HCT116 (cell line): ENCODE results near the gene NCOA6. TPM values are rescaled to one million over a fixed set of nuclear protein-coding genes. Genes with fewer than 3 reads are reported as not detected.
A peak's percentile ranks its signal among the peaks of the same experiment; 100 is the strongest.

Experiments used
- ATAC-seq: fragments of 200-7000 bp; cut with Tn5 transposase; 2 replicates; pipeline ENCODE4 v1.9.1; 2020; ENCODE audit warnings: mild to moderate bottlenecking, moderate library complexity
- Bru-seq: library from RNA; stranded (reverse); fragments of 400-500 nt; gene quantifications from one replicate; lab custom pipeline; 2021; lab: Mats Ljungman, UMichigan
- BruChase-seq, 2 experiments: library from RNA; stranded (reverse); fragments of 400-500 nt; gene quantifications; one replicate each; lab custom pipeline; 2021; lab: Mats Ljungman, UMichigan
- BruUV-seq: library from RNA; stranded (reverse); fragments of 400-500 nt; replicated peaks from 2 replicates; lab custom pipeline; 2021; lab: Mats Ljungman, UMichigan
- CTCF ChIA-PET: fragments of 300-600 bp; sonication (Branson Sonifier 250); formaldehyde crosslinking; loops from one replicate; lab custom pipeline; 2021; ENCODE audit warnings: antibody characterized with exemption; lab: Charles Lee
- POLR2A ChIA-PET: fragments of 300-600, 350-600 bp; sonication (Branson Sonifier 250); formaldehyde crosslinking; loops from one replicate; lab custom pipeline; 2021; ENCODE audit warnings: antibody characterized with exemption; lab: Charles Lee
- RAD21 ChIA-PET, 2 experiments: fragments of 300-600 bp; sonication (Branson Sonifier 250); formaldehyde crosslinking; loops; one replicate each; lab custom pipeline; 2023; ENCODE audit warnings: low total read pairs in 2 of 2; ENCODE audit not compliant: uncharacterized antibody in 2 of 2, unreplicated experiment in 2 of 2, low non-redundant PET in 1 of 2; lab: Charles Lee
- DNase-seq: peaks from one replicate; pipeline ENCODE4 v3.0.0-alpha.2; 2010; ENCODE audit warnings: low read depth, low spot score
- H2AFZ ChIP-seq: fragments of 200-600 bp; shearing (Covaris generic), sonication (generic); 2 replicates; pipeline ENCODE4 v1.6.1; 2017; ENCODE audit warnings: low read depth, mixed run types, mixed read lengths, antibody characterized with exemption, low read length; ENCODE audit not compliant: poor library complexity, severe bottlenecking
- H3K27ac ChIP-seq: 2 replicates; pipeline ENCODE4 v1.5.1; 2012; ENCODE audit warnings: low read depth, low read length
- H3K27me3 ChIP-seq: fragments of 200-600 bp; sonication (generic); 2 replicates; pipeline ENCODE4 v1.6.1; 2016; ENCODE audit warnings: mixed run types, low read length, mixed read lengths; ENCODE audit not compliant: insufficient read depth
- H3K36me3 ChIP-seq, 2 experiments: fragments of 200-500 bp in 1 of 2; fragments of 200-600 bp in 1 of 2; sonication (Bioruptor generic) in 1 of 2; sonication (generic) in 1 of 2; 2 replicates each; pipeline versions ENCODE4 v1.5.1 to v1.6.1; 2014 to 2016; ENCODE audit warnings: low read length in 2 of 2, inconsistent platforms in 1 of 2, mixed read lengths in 1 of 2, mixed run types in 1 of 2; ENCODE audit not compliant: insufficient read depth in 2 of 2, control insufficient read depth in 1 of 2
- H3K4me1 ChIP-seq, 2 experiments: fragments of 200-600 bp in 1 of 2; sonication (generic) in 1 of 2; 2 replicates each; pipeline versions ENCODE4 v1.5.1 to v1.6.1; 2012 to 2017; ENCODE audit warnings: low read length in 2 of 2, inconsistent platforms in 1 of 2, mild to moderate bottlenecking in 1 of 2, mixed read lengths in 1 of 2, mixed run types in 1 of 2, moderate library complexity in 1 of 2; ENCODE audit not compliant: insufficient read depth in 2 of 2, control insufficient read depth in 1 of 2
- H3K4me2 ChIP-seq: fragments of 200-600 bp; sonication (generic); 2 replicates; pipeline ENCODE4 v1.6.1; 2017; ENCODE audit warnings: mixed run types, low read length, mixed read lengths
- H3K4me3 ChIP-seq, 2 experiments: fragments of 200-600 bp in 1 of 2; sonication (generic) in 1 of 2; replicated peaks in 1 of 2; 2 replicates each; pipeline ENCODE4 v1.5.1; 2011 to 2016; ENCODE audit warnings: low read length in 2 of 2, control low read depth in 1 of 2, low read depth in 1 of 2, mild to moderate bottlenecking in 1 of 2, mixed read lengths in 1 of 2, mixed run types in 1 of 2
- H3K79me2 ChIP-seq: fragments of 200-600 bp; sonication (generic); 2 replicates; pipeline ENCODE4 v1.6.1; 2017; ENCODE audit warnings: mild to moderate bottlenecking, mixed run types, low read length, moderate library complexity, mixed read lengths; ENCODE audit not compliant: insufficient read depth
- H3K9ac ChIP-seq: fragments of 200-600 bp; sonication (generic); 2 replicates; pipeline ENCODE4 v1.6.1; 2016; ENCODE audit warnings: low read length, mixed read lengths
- H3K9me2 ChIP-seq: fragments of 200-600 bp; sonication (generic), shearing (Covaris generic); 2 replicates; pipeline ENCODE4 v1.6.1; 2017; ENCODE audit warnings: mixed run types, mild to moderate bottlenecking, moderate library complexity; ENCODE audit not compliant: insufficient read depth
- H3K9me3 ChIP-seq, 2 experiments: fragments of 200-500 bp in 1 of 2; fragments of 200-600 bp in 1 of 2; sonication (Bioruptor generic) in 1 of 2; sonication (generic) in 1 of 2; 2 replicates each; pipeline ENCODE4 v1.6.1; 2014 to 2017; ENCODE audit warnings: low read length in 2 of 2, mixed read lengths in 2 of 2, inconsistent platforms in 1 of 2, low read depth in 1 of 2, mild to moderate bottlenecking in 1 of 2, mixed run types in 1 of 2, moderate library complexity in 1 of 2; ENCODE audit not compliant: control insufficient read depth in 1 of 2, insufficient read depth in 1 of 2
- H4K20me1 ChIP-seq: fragments of 200-600 bp; sonication (generic), shearing (Covaris generic); 2 replicates; pipeline ENCODE4 v1.6.1; 2017; ENCODE audit warnings: mixed run types, mild to moderate bottlenecking, moderate library complexity; ENCODE audit not compliant: insufficient read depth
- CEBPB ChIP-seq: IDR thresholded peaks from 2 replicates; pipeline ENCODE4 v1.6.1; 2012; ENCODE audit warnings: low read depth
- EGR1 ChIP-seq: IDR thresholded peaks from 2 replicates; pipeline ENCODE4 v1.6.1; 2012; ENCODE audit warnings: low read depth
- ELF1 ChIP-seq: IDR thresholded peaks from 2 replicates; pipeline ENCODE4 v1.6.1; 2012; ENCODE audit warnings: low read depth, borderline replicate concordance
- EZH2 ChIP-seq: fragments of 200-600 bp; sonication (generic); IDR thresholded peaks from 2 replicates; pipeline ENCODE4 v1.6.1; 2017; ENCODE audit warnings: antibody characterized with exemption, mixed run types
- EZH2phosphoT487 ChIP-seq: fragments of 200-600 bp; IDR thresholded peaks from 2 replicates; pipeline ENCODE4 v1.6.1; 2018; ENCODE audit warnings: antibody characterized with exemption, borderline replicate concordance
- FOSL1 ChIP-seq: IDR thresholded peaks from 2 replicates; pipeline ENCODE4 v1.6.1; 2012; ENCODE audit warnings: low read depth
- JUND ChIP-seq: IDR thresholded peaks from 2 replicates; pipeline ENCODE4 v1.6.1; 2012
- POLR2A ChIP-seq: IDR thresholded peaks from 2 replicates; pipeline ENCODE4 v1.7.0; 2011; ENCODE audit warnings: borderline replicate concordance; ENCODE audit not compliant: insufficient read depth, insufficient read length; ENCODE audit errors: extremely low read depth
- POLR2AphosphoS5 ChIP-seq: IDR thresholded peaks from 2 replicates; pipeline ENCODE4 v1.6.1; 2011; ENCODE audit warnings: mild to moderate bottlenecking, low read depth, low read length, moderate library complexity
- RAD21 ChIP-seq: IDR thresholded peaks from 2 replicates; pipeline ENCODE4 v1.6.1; 2012; ENCODE audit warnings: low read depth, mild to moderate bottlenecking
- SP1 ChIP-seq: IDR thresholded peaks from 2 replicates; pipeline ENCODE4 v1.6.1; 2012; ENCODE audit warnings: low read depth
- SRF ChIP-seq: IDR thresholded peaks from 2 replicates; pipeline ENCODE4 v1.6.1; 2012; ENCODE audit warnings: low read depth
- YY1 ChIP-seq: IDR thresholded peaks from 2 replicates; pipeline ENCODE4 v1.6.1; 2011; ENCODE audit warnings: low read length, low read depth, moderate library complexity, mild to moderate bottlenecking; ENCODE audit not compliant: insufficient replicate concordance; ENCODE audit errors: extremely low read depth
- ZNF274 ChIP-seq: fragments of 200-500 bp; sonication (Bioruptor generic); IDR thresholded peaks from 2 replicates; pipeline ENCODE4 v1.6.1; 2014; ENCODE audit warnings: mild to moderate bottlenecking, low read depth, low read length, inconsistent platforms
- intact Hi-C: fragments of 100-400 bp; cut with micrococcal nuclease; formaldehyde crosslinking; loops from 2 replicates; pipeline ENCODE4 v1.10.0; 2022
- long read RNA-seq: library from polyadenylated mRNA; unstranded; transcript quantifications from one replicate; pipeline ENCODE4 v2.0.0, GENCODE V29; 2021; ENCODE audit not compliant: unreplicated experiment
- polyA plus RNA-seq: library from polyadenylated mRNA; unstranded; fragments of >200 nt; gene quantifications from 2 replicates; pipeline ENCODE4 v1.2.1, GENCODE V29; 2012; ENCODE audit warnings: missing spikeins
- total RNA-seq: library from RNA; stranded (reverse); gene quantifications from one replicate; pipeline ENCODE4 v1.2.1, GENCODE V29; 2021; ENCODE audit not compliant: unreplicated experiment
- TF ChIP-seq, protein P1 (sequence below), 3 experiments: fragments of 200-600 bp in 1 of 3; sonication (generic) in 1 of 3; IDR thresholded peaks in 2 of 3; conservative IDR thresholded peaks in 1 of 3; 2 replicates each; pipeline ENCODE4 v1.5.1; 2012 to 2017; ENCODE audit warnings: low read depth in 2 of 3, low read length in 2 of 3, antibody characterized with exemption in 1 of 3, borderline replicate concordance in 1 of 3, control low read depth in 1 of 3, mild to moderate bottlenecking in 1 of 3, mixed read lengths in 1 of 3, mixed run types in 1 of 3, moderate library complexity in 1 of 3; ENCODE audit not compliant: insufficient read depth in 1 of 3
- TF ChIP-seq, protein P2 (sequence below): IDR thresholded peaks from 2 replicates; pipeline ENCODE4 v1.6.1; 2012
- TF ChIP-seq, protein P3 (sequence below): IDR thresholded peaks from 2 replicates; pipeline ENCODE4 v1.6.1; 2011; ENCODE audit warnings: mild to moderate bottlenecking, low read length, moderate library complexity; ENCODE audit not compliant: insufficient replicate concordance; ENCODE audit errors: extremely low read depth

NCOA6 gene
- total RNA-seq (24.8 TPM), Bru-seq, nascent RNA (percentile 81 among the genes with signal in this experiment), BruChase-seq, experiment 1, labeled RNA remaining after a 6-hour chase (percentile 80 among the genes with signal in this experiment), BruChase-seq, experiment 2, labeled RNA remaining after a 2-hour chase (percentile 78 among the genes with signal in this experiment)
- polyA plus RNA-seq, result 17.6 and 20.9 TPM in 2 replicates
- long read RNA-seq, partial matches to known transcripts, result 12 of 30 reads
- long read RNA-seq, other reads (novel, unspliced or antisense), result 18 of 30 reads

DNA sequence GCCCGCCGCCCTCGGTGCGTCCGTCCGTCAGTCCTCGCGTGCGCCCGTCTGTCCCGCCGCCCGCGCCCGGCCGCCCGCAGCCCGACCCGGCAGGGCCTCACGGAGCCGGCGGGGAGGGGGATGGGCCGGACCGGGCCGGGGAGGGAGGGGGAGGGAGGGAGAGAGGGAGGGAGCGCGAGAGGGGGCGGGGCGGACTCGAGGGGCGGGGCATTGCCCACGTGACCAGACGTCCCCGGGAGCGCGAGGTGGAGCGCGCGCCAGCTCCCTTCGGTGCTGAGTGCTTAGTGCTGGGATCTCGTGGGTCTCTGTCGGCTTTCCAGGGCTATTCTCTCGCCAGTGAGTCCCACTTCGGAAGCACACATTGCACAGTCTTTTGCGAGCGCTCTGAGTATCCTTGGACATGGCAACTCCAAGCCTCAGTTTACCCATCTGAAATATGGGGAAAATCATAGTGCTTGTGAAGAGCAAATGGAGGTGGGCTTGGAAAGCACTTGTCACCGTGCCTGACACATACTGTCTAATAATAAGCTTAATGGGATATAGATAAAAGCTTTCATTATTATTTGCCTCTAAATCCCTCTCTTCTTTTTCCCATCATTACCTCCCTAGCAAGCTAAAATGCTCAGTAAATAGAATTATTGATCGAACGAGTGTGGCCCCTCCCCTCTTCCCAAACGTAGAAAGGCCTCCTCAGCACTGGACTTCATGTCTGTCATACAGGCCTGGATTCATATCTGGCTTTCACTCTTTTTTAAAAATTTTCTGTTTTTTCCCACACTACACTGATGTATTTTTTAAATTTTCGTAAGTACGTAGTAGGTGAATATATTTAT, at the start of gene NCOA6:
TSS of gene NCOA6 (minus strand) at position 122 of the 833 bp plus-strand sequence. CDS start 43,296 bp downstream, outside the sequence.
- Histone ChIP-seq H3K27me3 (no peaks in the 10 kb centered on the region), H3K4me2 (peak within 1 kb of the TSS; percentile 82), H3K9me3 (no peaks in the 10 kb centered on the region), H3K36me3 (no peaks in the 10 kb centered on the region), H4K20me1 (peaks cover 4% of the 10 kb centered on the region; the same call in 1 of the 2 replicates), H3K9ac (peak within 1 kb of the TSS; percentile 93), H3K79me2 (peaks cover 43% of the 10 kb centered on the region), H3K4me3 (peak within 1 kb of the TSS; percentile 79 to 98), H3K4me1 (peaks cover 15% of the 10 kb centered on the region in 2 experiments), H2AFZ (peak within 1 kb of the TSS; percentile 97), H3K9me2 (no peaks in the 10 kb centered on the region), H3K27ac (peak within 1 kb of the TSS; percentile 84)
- ChIA-PET POLR2A (interaction anchor here (0.5 to 1.0 kb wide), 3 partner anchors 65 to 258 kb away, joined by 3 to 4 read pairs (median 3); partner anchors contain the start of genes GSS and MYH7B), CTCF (interaction anchor here (1.1 kb wide), 1 partner anchor 9 kb away, joined by 4 read pairs; no protein-coding TSS in a partner anchor), RAD21 (no interaction called here)
- intact Hi-C loops, result no loop called here
- ATAC-seq (peak; percentile 74), DNase-seq (peak; percentile 50)
- BruUV-seq, result TSS peak; percentile 94
- TF ChIP-seq EGR1 (no peak), RAD21 (no peak), EZH2 (no peak), ELF1 (no peak), CEBPB (no peak), SRF (no peak), EZH2phosphoT487 (no peak), FOSL1 (no peak), YY1 (no peak), POLR2A (peak; percentile 63), SP1 (peak; percentile 21), ZNF274 (no peak), JUND (no peak), POLR2AphosphoS5 (peak; percentile 85)
- TF ChIP-seq, protein P1, sequence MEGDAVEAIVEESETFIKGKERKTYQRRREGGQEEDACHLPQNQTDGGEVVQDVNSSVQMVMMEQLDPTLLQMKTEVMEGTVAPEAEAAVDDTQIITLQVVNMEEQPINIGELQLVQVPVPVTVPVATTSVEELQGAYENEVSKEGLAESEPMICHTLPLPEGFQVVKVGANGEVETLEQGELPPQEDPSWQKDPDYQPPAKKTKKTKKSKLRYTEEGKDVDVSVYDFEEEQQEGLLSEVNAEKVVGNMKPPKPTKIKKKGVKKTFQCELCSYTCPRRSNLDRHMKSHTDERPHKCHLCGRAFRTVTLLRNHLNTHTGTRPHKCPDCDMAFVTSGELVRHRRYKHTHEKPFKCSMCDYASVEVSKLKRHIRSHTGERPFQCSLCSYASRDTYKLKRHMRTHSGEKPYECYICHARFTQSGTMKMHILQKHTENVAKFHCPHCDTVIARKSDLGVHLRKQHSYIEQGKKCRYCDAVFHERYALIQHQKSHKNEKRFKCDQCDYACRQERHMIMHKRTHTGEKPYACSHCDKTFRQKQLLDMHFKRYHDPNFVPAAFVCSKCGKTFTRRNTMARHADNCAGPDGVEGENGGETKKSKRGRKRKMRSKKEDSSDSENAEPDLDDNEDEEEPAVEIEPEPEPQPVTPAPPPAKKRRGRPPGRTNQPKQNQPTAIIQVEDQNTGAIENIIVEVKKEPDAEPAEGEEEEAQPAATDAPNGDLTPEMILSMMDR (IDR thresholded peaks at IDR 0.05 in 2 of 3, conservative IDR thresholded peaks at IDR 0.05 in 1 of 3; ENCODE audit: borderline replicate concordance in 1 of 3, insufficient read depth in 1 of 3, low read depth in 2 of 3, low read length in 2 of 3), result no peak
- TF ChIP-seq, protein P2, sequence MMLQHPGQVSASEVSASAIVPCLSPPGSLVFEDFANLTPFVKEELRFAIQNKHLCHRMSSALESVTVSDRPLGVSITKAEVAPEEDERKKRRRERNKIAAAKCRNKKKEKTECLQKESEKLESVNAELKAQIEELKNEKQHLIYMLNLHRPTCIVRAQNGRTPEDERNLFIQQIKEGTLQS, result no peak
- TF ChIP-seq, protein P3, sequence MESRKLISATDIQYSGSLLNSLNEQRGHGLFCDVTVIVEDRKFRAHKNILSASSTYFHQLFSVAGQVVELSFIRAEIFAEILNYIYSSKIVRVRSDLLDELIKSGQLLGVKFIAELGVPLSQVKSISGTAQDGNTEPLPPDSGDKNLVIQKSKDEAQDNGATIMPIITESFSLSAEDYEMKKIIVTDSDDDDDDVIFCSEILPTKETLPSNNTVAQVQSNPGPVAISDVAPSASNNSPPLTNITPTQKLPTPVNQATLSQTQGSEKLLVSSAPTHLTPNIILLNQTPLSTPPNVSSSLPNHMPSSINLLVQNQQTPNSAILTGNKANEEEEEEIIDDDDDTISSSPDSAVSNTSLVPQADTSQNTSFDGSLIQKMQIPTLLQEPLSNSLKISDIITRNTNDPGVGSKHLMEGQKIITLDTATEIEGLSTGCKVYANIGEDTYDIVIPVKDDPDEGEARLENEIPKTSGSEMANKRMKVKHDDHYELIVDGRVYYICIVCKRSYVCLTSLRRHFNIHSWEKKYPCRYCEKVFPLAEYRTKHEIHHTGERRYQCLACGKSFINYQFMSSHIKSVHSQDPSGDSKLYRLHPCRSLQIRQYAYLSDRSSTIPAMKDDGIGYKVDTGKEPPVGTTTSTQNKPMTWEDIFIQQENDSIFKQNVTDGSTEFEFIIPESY, result no peak
